ENCODE results near the gene CST9L.

Gene CST9L

GRCh38 chr20:23544133-23544532 lies 24.2 kb downstream of the CST9L start:
- H3K27ac ChIP-seq = no peak overlapping the region
- peaks cover 0 to 4% of the 10 kb centered on the region in 2 donors for H3K27me3 ChIP-seq
- H3K4me3 ChIP-seq = no peak overlapping the region
- TF ChIP-seq, protein P1, sequence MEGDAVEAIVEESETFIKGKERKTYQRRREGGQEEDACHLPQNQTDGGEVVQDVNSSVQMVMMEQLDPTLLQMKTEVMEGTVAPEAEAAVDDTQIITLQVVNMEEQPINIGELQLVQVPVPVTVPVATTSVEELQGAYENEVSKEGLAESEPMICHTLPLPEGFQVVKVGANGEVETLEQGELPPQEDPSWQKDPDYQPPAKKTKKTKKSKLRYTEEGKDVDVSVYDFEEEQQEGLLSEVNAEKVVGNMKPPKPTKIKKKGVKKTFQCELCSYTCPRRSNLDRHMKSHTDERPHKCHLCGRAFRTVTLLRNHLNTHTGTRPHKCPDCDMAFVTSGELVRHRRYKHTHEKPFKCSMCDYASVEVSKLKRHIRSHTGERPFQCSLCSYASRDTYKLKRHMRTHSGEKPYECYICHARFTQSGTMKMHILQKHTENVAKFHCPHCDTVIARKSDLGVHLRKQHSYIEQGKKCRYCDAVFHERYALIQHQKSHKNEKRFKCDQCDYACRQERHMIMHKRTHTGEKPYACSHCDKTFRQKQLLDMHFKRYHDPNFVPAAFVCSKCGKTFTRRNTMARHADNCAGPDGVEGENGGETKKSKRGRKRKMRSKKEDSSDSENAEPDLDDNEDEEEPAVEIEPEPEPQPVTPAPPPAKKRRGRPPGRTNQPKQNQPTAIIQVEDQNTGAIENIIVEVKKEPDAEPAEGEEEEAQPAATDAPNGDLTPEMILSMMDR (IDR thresholded peaks at IDR 0.05) = no peak
- H3K36me3 ChIP-seq = no peaks in the 10 kb centered on the region
- no peaks in the 10 kb centered on the region for H3K4me1 ChIP-seq
- intact Hi-C loops (cut with DNase I; ENCODE audit: low total_unique reads) = no loop called here
- no peak for DNase-seq
- no peaks in the 10 kb centered on the region for H3K9me3 ChIP-seq

DNA sequence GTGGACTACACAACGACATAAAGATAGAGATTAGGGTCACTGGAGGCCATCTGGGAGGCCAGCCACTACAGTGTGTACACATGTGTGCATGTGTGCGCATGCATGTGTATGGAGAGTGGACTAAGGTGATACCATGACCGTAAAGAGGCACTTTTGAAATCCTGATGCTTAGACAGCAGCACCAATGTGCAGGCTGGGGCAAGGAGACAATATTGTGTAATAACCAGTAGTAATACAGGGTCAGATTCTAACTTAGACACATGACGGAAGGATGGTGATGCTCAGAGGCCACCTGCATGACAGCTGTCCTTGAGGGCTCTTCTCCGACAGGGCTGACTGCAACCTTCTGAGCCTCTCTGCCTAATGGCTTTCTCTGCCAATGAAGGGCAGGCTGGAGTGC lies 25.5 kb downstream of the CST9L start:
- peaks cover 0 to 4% of the 10 kb centered on the region in 2 donors for H3K27me3 ChIP-seq
- intact Hi-C loops (cut with DNase I; ENCODE audit: low total_unique reads) = no loop called here
- TF ChIP-seq, protein P1 (IDR thresholded peaks at IDR 0.05) = no peak
- no peaks in the 10 kb centered on the region for H3K9me3 ChIP-seq
- DNase-seq = no peak
- H3K4me3 ChIP-seq = no peak overlapping the region
- no peaks in the 10 kb centered on the region for H3K36me3 ChIP-seq
- H3K27ac ChIP-seq = no peak overlapping the region
- H3K4me1 ChIP-seq = no peaks in the 10 kb centered on the region

GRCh38 chr20:23541776-23542175 lies 26.5 kb downstream of the CST9L start:
- no peaks in the 10 kb centered on the region for H3K9me3 ChIP-seq
- no peaks in the 10 kb centered on the region for H3K4me1 ChIP-seq
- no peaks in the 10 kb centered on the region for H3K36me3 ChIP-seq
- H3K27ac ChIP-seq = no peak overlapping the region
- TF ChIP-seq, protein P1 (IDR thresholded peaks at IDR 0.05) = no peak
- H3K4me3 ChIP-seq = no peak overlapping the region
- intact Hi-C loops (cut with DNase I; ENCODE audit: low total_unique reads) = no loop called here
- H3K27me3 ChIP-seq = peaks cover 0 to 4% of the 10 kb centered on the region in 2 donors
- no peak for DNase-seq

GRCh38 chr20:23541330-23541729 lies 27.0 kb downstream of the CST9L start:
- H3K4me1 ChIP-seq = no peaks in the 10 kb centered on the region
- no peak overlapping the region for H3K27ac ChIP-seq
- no peaks in the 10 kb centered on the region for H3K36me3 ChIP-seq
- no peak overlapping the region for H3K4me3 ChIP-seq
- H3K9me3 ChIP-seq = no peaks in the 10 kb centered on the region
- peaks cover 0 to 4% of the 10 kb centered on the region in 2 donors for H3K27me3 ChIP-seq
- intact Hi-C loops (cut with DNase I; ENCODE audit: low total_unique reads) = no loop called here
- TF ChIP-seq, protein P1 (IDR thresholded peaks at IDR 0.05) = no peak
- DNase-seq = no peak

GRCh38 chr20:23540624-23541023 lies 27.7 kb downstream of the CST9L start:
- no peak for DNase-seq
- Histone ChIP-seq H3K36me3 (no peaks in the 10 kb centered on the region), H3K4me3 (no peak overlapping the region), H3K27ac (no peak overlapping the region), H3K9me3 (no peaks in the 10 kb centered on the region), H3K4me1 (no peaks in the 10 kb centered on the region), H3K27me3 (peaks cover 0 to 4% of the 10 kb centered on the region in 2 donors)
- TF ChIP-seq, protein P1 (IDR thresholded peaks at IDR 0.05) = no peak
- intact Hi-C loops (cut with DNase I; ENCODE audit: low total_unique reads) = no loop called here

DNA sequence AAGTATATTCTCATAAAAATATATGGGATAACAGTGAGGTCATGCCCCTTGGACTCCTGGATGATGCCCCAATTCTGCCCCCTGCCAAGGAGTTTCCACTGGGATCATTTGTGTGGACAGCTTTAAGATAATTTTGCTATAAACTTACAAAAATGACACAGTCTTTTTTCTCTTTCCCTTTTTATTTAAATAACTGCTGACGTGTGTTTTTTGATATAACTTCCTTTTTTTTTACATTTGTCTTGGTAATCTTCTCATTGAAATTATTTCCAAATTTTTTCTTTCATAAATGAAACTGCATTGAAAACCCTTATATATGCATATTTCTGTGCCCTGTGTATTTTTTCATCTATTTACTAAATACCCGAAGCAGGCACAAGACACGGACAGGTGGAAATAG lies 31.3 kb downstream of the CST9L start:
- no peak for DNase-seq
- Histone ChIP-seq H3K9me3 (no peaks in the 10 kb centered on the region), H3K27ac (no peak overlapping the region), H3K36me3 (no peaks in the 10 kb centered on the region), H3K4me3 (no peak overlapping the region), H3K4me1 (no peaks in the 10 kb centered on the region), H3K27me3 (no peaks in the 10 kb centered on the region)
- TF ChIP-seq, protein P1 (IDR thresholded peaks at IDR 0.05) = no peak
- intact Hi-C loops (cut with DNase I; ENCODE audit: low total_unique reads) = no loop called here
